CD4-positive, alpha-beta memory T cell (primary cell): ENCODE measurements around the gene FALEC. TPM values are rescaled to one million over a fixed set of nuclear protein-coding genes. Genes with fewer than 3 reads are reported as not detected.

Source experiments
- CTCF ChIA-PET: fragments of 350-600 bp; sonication (Branson Sonifier 250); formaldehyde crosslinking; loops from one replicate; lab custom pipeline; 2021; ENCODE audit warnings: inconsistent platforms; ENCODE audit not compliant: partially characterized antibody; lab: Charles Lee
- POLR2A ChIA-PET: fragments of 350-600 bp; sonication (Branson Sonifier 250); formaldehyde crosslinking; loops from one replicate; lab custom pipeline; 2021; ENCODE audit not compliant: partially characterized antibody; lab: Charles Lee
- DNase-seq, 5 donors: peaks; one replicate each; pipeline versions ENCODE4 v3.0.0 to v3.0.0-alpha.2; 2020 to 2022; ENCODE audit warnings: mixed read lengths in 1 of 5
- H3K27ac ChIP-seq: one replicate; pipeline ENCODE4 v1.7.0; 2013; ENCODE audit warnings: low read depth, low read length
- H3K27me3 ChIP-seq: 2 replicates; pipeline ENCODE4 v1.7.0; 2013; ENCODE audit warnings: mild to moderate bottlenecking, low read length, moderate library complexity; ENCODE audit not compliant: insufficient read depth
- H3K36me3 ChIP-seq: 2 replicates; pipeline ENCODE4 v1.7.0; 2013; ENCODE audit warnings: mild to moderate bottlenecking, low read length, moderate library complexity; ENCODE audit not compliant: insufficient read depth
- H3K4me1 ChIP-seq: 2 replicates; pipeline ENCODE4 v1.7.0; 2013; ENCODE audit warnings: mild to moderate bottlenecking, low read length, moderate library complexity; ENCODE audit not compliant: insufficient read depth
- H3K4me3 ChIP-seq, 2 donors: one replicate each; pipeline ENCODE4 v1.7.0; 2013; ENCODE audit warnings: low read length in 2 of 2, mild to moderate bottlenecking in 1 of 2
- H3K9me3 ChIP-seq, 2 donors: one replicate each; pipeline ENCODE4 v1.7.0; 2013; ENCODE audit warnings: low read length in 2 of 2, control low read depth in 1 of 2; ENCODE audit not compliant: control insufficient read depth in 1 of 2
- H3K27ac Mint-ChIP-seq, 7 donors: one replicate each; pipeline ENCODE4 v1.8.0; 2020 to 2021; ENCODE audit warnings: mixed read lengths in 7 of 7, mild to moderate bottlenecking in 6 of 7, inconsistent platforms in 3 of 7, moderate library complexity in 3 of 7
- H3K27me3 Mint-ChIP-seq, 2 donors: one replicate each; pipeline ENCODE4 v1.8.0; 2020 to 2021; ENCODE audit warnings: mixed read lengths in 2 of 2
- H3K36me3 Mint-ChIP-seq, 2 donors: one replicate each; pipeline ENCODE4 v1.8.0; 2020 to 2021; ENCODE audit warnings: mixed read lengths in 2 of 2, inconsistent platforms in 1 of 2, mild to moderate bottlenecking in 1 of 2
- H3K4me1 Mint-ChIP-seq, 4 donors: one replicate each; pipeline ENCODE4 v1.8.0; 2020 to 2021; ENCODE audit warnings: mixed read lengths in 4 of 4, mild to moderate bottlenecking in 1 of 4
- H3K4me3 Mint-ChIP-seq, 8 donors: one replicate each; pipeline ENCODE4 v1.8.0; 2020 to 2021; ENCODE audit warnings: mixed read lengths in 8 of 8, mild to moderate bottlenecking in 7 of 8, moderate library complexity in 6 of 8, inconsistent platforms in 3 of 8
- H3K9me3 Mint-ChIP-seq, 8 donors: one replicate each; pipeline ENCODE4 v1.8.0; 2020 to 2021; ENCODE audit warnings: mixed read lengths in 8 of 8, mild to moderate bottlenecking in 5 of 8, inconsistent platforms in 3 of 8, moderate library complexity in 1 of 8
- intact Hi-C: fragments of 100-400 bp; cut with micrococcal nuclease; formaldehyde crosslinking; loops from one replicate; pipeline ENCODE4 v1.15.1; 2023
- polyA plus RNA-seq, 2 donors: library from polyadenylated mRNA; unstranded; fragments of 300-500 nt; fragmentation: Illumina TruSeq; gene quantifications; one replicate each; pipeline ENCODE4 v1.2.3, GENCODE V29; 2021
- total RNA-seq, 2 experiments: library from RNA; stranded (reverse); gene quantifications; one replicate each; pipeline ENCODE4 v1.2.3, GENCODE V29; 2021

The FALEC gene
- total and polyA plus RNA-seq, 4 experiments from 2014 or later = 0.64 to 1.1 TPM; not detected in 2

DNA sequence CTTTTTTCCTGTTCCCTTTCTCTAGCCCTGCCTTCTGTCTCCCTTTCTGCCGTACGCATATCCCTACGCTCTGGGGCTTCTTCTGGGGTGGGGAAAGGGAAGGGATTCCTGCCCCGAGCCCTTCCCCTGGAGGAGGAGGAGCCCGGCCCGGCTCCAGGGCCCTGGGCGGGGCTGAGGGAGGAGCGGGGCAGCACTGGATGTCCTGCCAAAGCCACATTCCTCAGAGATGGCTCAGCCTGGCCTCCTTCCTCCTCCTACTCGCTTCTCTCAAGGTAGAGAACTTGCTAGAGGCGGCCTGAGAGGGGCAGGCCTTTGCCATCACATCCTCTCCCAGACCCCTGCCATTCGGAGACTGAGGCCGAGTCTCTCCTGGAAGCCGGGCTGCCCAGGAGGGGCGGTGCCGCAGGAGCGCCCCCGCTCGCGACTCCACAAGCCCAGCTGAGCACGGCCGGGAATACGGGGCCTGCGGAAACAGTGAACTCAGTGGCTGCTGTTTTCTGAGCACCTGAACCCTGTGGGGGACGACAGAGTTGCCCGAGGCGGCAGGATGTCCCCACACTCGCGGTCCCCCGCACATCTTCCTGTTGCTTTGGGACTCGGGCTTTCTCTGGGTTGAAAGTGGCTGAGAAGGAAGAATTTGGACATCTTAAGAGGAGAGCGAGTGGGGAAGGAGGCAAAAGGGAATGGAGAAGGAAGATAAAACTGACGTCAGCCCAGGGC lies 45.9 kb downstream of the FALEC start:
- no peaks in the 10 kb centered on the region for H3K27me3 Mint-ChIP-seq
- POLR2A ChIA-PET = interaction anchor here (0.8 to 16.5 kb wide), 28 partner anchors 10 to 675 kb away, joined by 3 to 1751 read pairs (median 6); partner anchors contain the start of genes ADAMTSL4, ANP32E, CTSS and ENSA
- CTCF ChIA-PET = interaction anchor here (0.6 to 13.6 kb wide), 35 partner anchors 10 to 439 kb away, joined by 3 to 501 read pairs (median 5); partner anchors contain the start of genes ENSA, FALEC, GOLPH3L and HORMAD1
- H3K27ac ChIP-seq = peak overlapping the region; percentile 93
- H3K9me3 Mint-ChIP-seq = peaks cover 0 to 5% (median 0%) of the 10 kb centered on the region in 8 donors
- DNase-seq = peak; percentile 65 to 73 (median 72)
- peaks cover 30 to 64% (median 42%) of the 10 kb centered on the region in 4 donors for H3K4me1 Mint-ChIP-seq
- peak overlapping the region; percentile 72 to 79 for H3K4me3 ChIP-seq
- H3K27ac Mint-ChIP-seq = peak overlapping the region; percentile 95 to 100 (median 99)
- no peaks in the 10 kb centered on the region for H3K36me3 ChIP-seq
- intact Hi-C loops = loop anchor here (1.0 to 5.0 kb wide), 10 partner anchors 47 to 596 kb away; partner anchors contain the start of genes CDC42SE1, CTSS, ENSA and FALEC
- H3K4me1 ChIP-seq = peaks cover 60% of the 10 kb centered on the region
- H3K4me3 Mint-ChIP-seq = peak overlapping the region; percentile 90 to 99 (median 93)
- H3K9me3 ChIP-seq = no peaks in the 10 kb centered on the region
- H3K36me3 Mint-ChIP-seq = peaks cover 0 to 10% of the 10 kb centered on the region in 2 donors
- no peaks in the 10 kb centered on the region for H3K27me3 ChIP-seq

DNA sequence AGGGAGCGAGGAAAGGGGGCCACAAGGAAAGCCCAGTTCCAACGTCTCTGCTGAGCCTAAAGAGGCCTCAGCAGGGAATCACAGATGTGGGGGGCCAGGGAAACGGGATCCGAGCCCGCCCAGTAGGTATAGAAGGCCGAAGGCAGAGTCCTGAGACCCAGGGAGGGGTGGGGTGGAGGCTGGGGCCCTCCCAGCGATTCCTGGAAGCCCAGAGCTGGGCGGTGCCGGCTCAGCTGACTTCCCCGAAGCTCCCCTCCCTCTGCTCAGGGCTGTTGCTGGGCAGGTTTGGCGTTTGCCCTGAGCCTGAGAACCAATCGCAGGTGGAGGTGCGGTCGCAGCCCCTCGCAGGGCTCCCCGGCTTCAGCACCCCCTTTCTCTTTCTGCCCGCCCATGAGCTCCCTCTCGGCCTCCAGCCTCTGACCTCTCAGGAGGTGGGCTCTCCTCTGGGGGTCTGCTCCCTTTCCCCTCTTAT lies 46.5 kb downstream of the FALEC start:
- Mint-ChIP-seq H3K27me3 (no peaks in the 10 kb centered on the region), H3K36me3 (peaks cover 0 to 10% of the 10 kb centered on the region in 2 donors), H3K27ac (peak overlapping the region; percentile 95 to 100 (median 99)), H3K9me3 (peaks cover 0 to 5% (median 0%) of the 10 kb centered on the region in 8 donors), H3K4me1 (peaks cover 33 to 70% (median 47%) of the 10 kb centered on the region in 4 donors), H3K4me3 (peak overlapping the region; percentile 90 to 99 (median 93))
- no peaks in the 10 kb centered on the region for H3K9me3 ChIP-seq
- H3K27ac ChIP-seq = peak overlapping the region; percentile 93
- peaks cover 66% of the 10 kb centered on the region for H3K4me1 ChIP-seq
- H3K36me3 ChIP-seq = no peaks in the 10 kb centered on the region
- H3K27me3 ChIP-seq = no peaks in the 10 kb centered on the region
- H3K4me3 ChIP-seq = peak overlapping the region; percentile 72 to 79
- ChIA-PET POLR2A (interaction anchor here (1.0 to 16.5 kb wide), 16 partner anchors 11 to 675 kb away, joined by 3 to 1751 read pairs (median 10); partner anchors contain the start of genes ANP32E, CTSS, ENSA and FALEC), CTCF (interaction anchor here (2.0 to 13.6 kb wide), 7 partner anchors 14 to 135 kb away, joined by 12 to 501 read pairs (median 45); partner anchors contain the start of genes ENSA, FALEC, GOLPH3L and MCL1)
- peak; percentile 75 to 88 (median 79) for DNase-seq
- intact Hi-C loops = loop anchor here (1.0 to 5.0 kb wide), 11 partner anchors 47 to 595 kb away; partner anchors contain the start of genes CDC42SE1, CTSS, ENSA and FALEC

DNA sequence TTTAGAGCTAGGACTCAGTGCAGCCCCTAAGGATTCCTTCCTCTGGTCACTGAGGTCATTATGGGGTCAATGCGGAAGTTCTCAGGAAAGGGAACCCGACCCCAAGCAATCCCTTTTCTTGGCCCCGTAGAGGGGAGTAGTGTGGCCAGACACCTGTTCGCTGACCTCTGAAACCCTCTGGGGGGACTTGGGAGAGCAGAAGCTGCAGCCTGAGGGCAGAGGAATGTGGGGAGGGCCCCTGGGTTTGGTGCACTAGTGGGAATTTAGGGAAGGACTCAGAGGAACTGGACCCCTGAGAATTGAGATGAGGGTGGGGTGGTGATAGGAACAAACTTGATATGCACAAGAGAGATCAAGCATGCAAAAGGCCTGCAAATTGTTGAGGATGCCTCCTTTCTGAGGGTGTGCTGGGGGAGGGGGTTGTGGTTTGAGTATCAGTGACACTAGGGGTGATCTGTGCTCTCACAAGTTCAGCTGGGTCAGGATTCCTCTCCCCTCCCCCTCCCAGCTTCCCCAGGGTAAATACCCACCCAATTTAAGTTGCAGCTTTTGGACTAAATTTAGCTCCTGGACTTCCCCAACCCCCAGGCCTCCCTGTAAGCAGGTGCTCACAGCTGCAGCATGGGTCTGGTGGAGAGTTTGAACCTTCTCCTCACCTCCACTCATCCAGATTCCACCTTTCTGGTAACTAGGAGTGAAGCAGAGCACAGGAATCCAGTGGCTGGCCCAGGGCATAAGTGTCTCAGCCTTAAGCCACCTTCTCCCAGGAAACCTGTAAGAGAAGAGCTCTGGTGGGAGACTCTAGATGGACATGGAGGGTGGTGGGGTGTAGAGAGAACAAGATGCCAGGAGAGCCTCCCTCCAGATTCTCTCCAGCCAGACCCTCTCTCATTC lies 47.1 kb downstream of the FALEC start:
- intact Hi-C loops = loop anchor here (1.0 to 5.0 kb wide), 7 partner anchors 17 to 595 kb away; partner anchors contain the start of genes CDC42SE1, CTSS, MCL1 and MINDY1
- peaks cover 69% of the 10 kb centered on the region for H3K4me1 ChIP-seq
- H3K27me3 Mint-ChIP-seq = no peaks in the 10 kb centered on the region

DNA sequence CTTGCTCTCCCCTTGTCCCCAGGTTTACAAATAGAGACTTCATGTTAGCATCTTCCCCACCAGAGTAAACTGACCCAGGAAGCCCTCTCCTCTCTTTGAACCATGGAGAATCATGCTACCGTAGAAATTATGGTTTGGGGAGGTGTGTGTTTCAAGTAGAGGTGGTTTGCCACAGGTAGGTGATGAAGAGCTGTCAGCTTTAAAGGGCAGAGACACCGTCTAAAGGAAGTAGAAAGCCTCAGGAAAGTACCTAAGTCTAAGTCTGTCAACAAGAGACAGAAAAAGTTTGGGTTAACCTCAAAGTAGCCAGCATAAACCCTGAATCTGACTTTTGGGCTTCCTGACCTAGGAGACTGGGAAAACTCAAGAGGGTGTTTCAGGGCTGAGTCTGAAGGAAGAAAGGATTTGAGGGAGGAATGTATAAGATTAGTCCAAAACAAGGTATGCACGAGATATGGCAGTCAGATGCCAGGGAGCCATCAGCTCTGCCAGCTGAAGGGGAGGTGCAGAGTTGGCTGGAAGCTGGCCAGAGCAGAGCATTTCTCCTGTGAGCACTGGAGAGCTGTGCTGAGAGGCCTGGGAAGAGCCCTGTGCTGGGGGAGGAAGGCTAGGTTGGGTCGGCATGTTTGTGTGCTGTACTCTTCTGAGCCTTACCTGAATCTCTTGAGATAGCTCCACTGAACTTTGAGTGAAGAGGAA lies 47.9 kb downstream of the FALEC start:
- Mint-ChIP-seq H3K27me3 (no peaks in the 10 kb centered on the region), H3K27ac (peak overlapping the region; percentile 95 to 100 (median 99)), H3K4me1 (peaks cover 43 to 85% (median 61%) of the 10 kb centered on the region in 4 donors), H3K4me3 (peak overlapping the region; percentile 90 to 99 (median 93)), H3K9me3 (peaks cover 0 to 5% (median 0%) of the 10 kb centered on the region in 8 donors), H3K36me3 (peaks cover 0 to 19% of the 10 kb centered on the region in 2 donors)
- intact Hi-C loops = loop anchor here (1.0 to 5.0 kb wide), 7 partner anchors 16 to 594 kb away; partner anchors contain the start of genes CDC42SE1, CTSS, MCL1 and MINDY1
- H3K27ac ChIP-seq = peak overlapping the region; percentile 93
- H3K36me3 ChIP-seq = no peaks in the 10 kb centered on the region
- H3K4me1 ChIP-seq = peaks cover 75% of the 10 kb centered on the region
- no peaks in the 10 kb centered on the region for H3K27me3 ChIP-seq
- POLR2A ChIA-PET = interaction anchor here (0.6 to 16.5 kb wide), 18 partner anchors 12 to 677 kb away, joined by 3 to 1751 read pairs (median 6); partner anchors contain the start of genes CDC42SE1, ENSA, GOLPH3L and MCL1
- H3K4me3 ChIP-seq = peak overlapping the region; percentile 72 to 79
- no peaks in the 10 kb centered on the region for H3K9me3 ChIP-seq
- CTCF ChIA-PET = interaction anchor here (0.8 to 13.6 kb wide), 9 partner anchors 12 to 433 kb away, joined by 3 to 501 read pairs (median 18); partner anchors contain the start of genes ENSA, FALEC, GOLPH3L and MCL1
- DNase-seq = peak; percentile 77 to 86 (median 82)

More for the DNA sequence above, 47.1 kb downstream of the FALEC start:
- no peaks in the 10 kb centered on the region for H3K9me3 ChIP-seq
- Mint-ChIP-seq H3K4me3 (peak overlapping the region; percentile 90 to 99 (median 93)), H3K4me1 (peaks cover 36 to 77% (median 54%) of the 10 kb centered on the region in 4 donors), H3K9me3 (peaks cover 0 to 5% (median 0%) of the 10 kb centered on the region in 8 donors), H3K27ac (peak overlapping the region; percentile 95 to 100 (median 99)), H3K36me3 (peaks cover 0 to 14% of the 10 kb centered on the region in 2 donors)
- peak overlapping the region; percentile 72 to 79 for H3K4me3 ChIP-seq
- DNase-seq = peak; percentile 58 to 91 (median 67)
- H3K36me3 ChIP-seq = no peaks in the 10 kb centered on the region
- CTCF ChIA-PET = interaction anchor here (0.8 to 13.6 kb wide), 8 partner anchors 13 to 433 kb away, joined by 3 to 501 read pairs (median 32); partner anchors contain the start of genes ENSA, FALEC, GOLPH3L and MCL1
- no peaks in the 10 kb centered on the region for H3K27me3 ChIP-seq
- peak overlapping the region; percentile 93 for H3K27ac ChIP-seq
- POLR2A ChIA-PET = interaction anchor here (0.7 to 16.5 kb wide), 23 partner anchors 8 to 676 kb away, joined by 3 to 1751 read pairs (median 8); partner anchors contain the start of genes ANP32E, CDC42SE1, CTSS and ENSA

DNA sequence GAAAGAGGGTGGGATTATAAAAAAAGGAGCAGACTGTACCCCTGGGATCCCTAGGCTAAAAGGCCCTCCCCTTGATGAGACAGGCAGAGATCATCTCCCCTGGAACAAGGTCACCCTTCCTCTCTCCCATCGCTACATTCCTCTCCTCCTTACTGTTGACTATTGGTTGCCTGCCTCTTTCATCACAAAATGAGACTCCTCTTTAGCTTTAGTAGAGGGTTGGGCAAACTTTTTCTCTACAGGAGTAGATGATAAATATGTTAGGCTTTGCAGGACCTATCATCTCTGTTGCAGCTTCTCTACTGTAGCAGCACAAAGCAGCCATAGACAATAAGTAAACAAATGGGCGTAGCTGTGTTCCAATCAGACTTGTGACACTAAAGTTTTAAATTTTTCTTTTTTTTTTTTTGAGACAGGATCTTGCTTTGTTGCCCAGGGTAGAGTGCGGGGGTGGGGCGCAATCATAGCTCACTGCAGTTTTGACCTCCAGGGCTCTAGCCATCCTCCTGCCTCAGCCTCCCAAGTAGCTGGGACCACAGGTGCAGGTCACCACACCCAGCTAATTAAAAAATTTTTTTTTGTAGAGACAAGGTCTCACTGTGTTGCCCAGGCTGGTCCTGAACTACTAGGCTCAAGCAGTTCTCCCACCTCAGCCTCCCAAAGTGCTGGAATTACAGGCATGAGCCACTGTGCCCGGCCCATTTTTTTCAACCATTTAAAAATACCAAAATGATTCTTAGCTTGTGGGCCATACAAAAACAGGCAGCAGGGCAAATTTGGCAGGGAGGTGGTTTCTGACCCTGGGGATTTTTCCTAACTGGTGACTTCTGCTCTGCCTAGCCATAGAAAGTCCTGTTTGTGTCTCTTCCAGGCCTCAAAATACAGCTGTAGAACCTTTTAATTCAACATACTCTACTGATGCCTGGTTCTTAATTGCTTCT lies 48.8 kb downstream of the FALEC start:
- intact Hi-C loops = loop anchor here (5.0 kb wide), 5 partner anchors 202 to 593 kb away; partner anchors contain the start of genes CDC42SE1, CTSS, MINDY1 and PRUNE1
- Mint-ChIP-seq H3K4me1 (peaks cover 48 to 93% (median 68%) of the 10 kb centered on the region in 4 donors), H3K27ac (peak overlapping the region; percentile 95 to 100 (median 99)), H3K4me3 (peak overlapping the region; percentile 90 to 99 (median 93)), H3K36me3 (peaks cover 0 to 24% of the 10 kb centered on the region in 2 donors), H3K27me3 (no peaks in the 10 kb centered on the region), H3K9me3 (peaks cover 0 to 5% (median 0%) of the 10 kb centered on the region in 8 donors)
- CTCF ChIA-PET = interaction anchor here (0.7 to 13.6 kb wide), 8 partner anchors 11 to 67 kb away, joined by 3 to 501 read pairs (median 24); partner anchors contain the start of genes ENSA, FALEC and MCL1
- Histone ChIP-seq H3K36me3 (no peaks in the 10 kb centered on the region), H3K27me3 (no peaks in the 10 kb centered on the region), H3K4me3 (peak overlapping the region; percentile 72 to 79), H3K27ac (peak overlapping the region; percentile 93), H3K4me1 (peaks cover 83% of the 10 kb centered on the region), H3K9me3 (no peaks in the 10 kb centered on the region)
- peak in 3 of 5 donors; percentile 32 to 52 (median 49) for DNase-seq
- POLR2A ChIA-PET = interaction anchor here (0.6 to 16.5 kb wide), 15 partner anchors 12 to 678 kb away, joined by 3 to 1751 read pairs (median 6); partner anchors contain the start of genes ENSA, GOLPH3L, MCL1 and RPRD2
